Mesenchymal stem cell (in vitro differentiated cells and primary cell): ENCODE data around the gene MEI1.

Source experiments
- DNase-seq: peaks from one replicate; pipeline ENCODE4 v3.0.0-alpha.2; 2013
- H2AFZ ChIP-seq: one replicate; pipeline ENCODE4 v1.6.1; 2013; ENCODE audit warnings: low read depth, mild to moderate bottlenecking, control low read depth, inconsistent platforms, low read length, moderate library complexity
- H2AK5ac ChIP-seq: 2 replicates; pipeline ENCODE4 v1.6.1; 2013; ENCODE audit warnings: low read length, moderate library complexity, mild to moderate bottlenecking, inconsistent platforms; ENCODE audit not compliant: severe bottlenecking
- H2BK120ac ChIP-seq: one replicate; pipeline ENCODE4 v1.6.1; 2013; ENCODE audit warnings: low read depth, mild to moderate bottlenecking, inconsistent platforms, low read length, moderate library complexity
- H2BK12ac ChIP-seq, 2 experiments: one replicate each; pipeline ENCODE4 v1.6.1; 2013; ENCODE audit warnings: inconsistent platforms in 2 of 2, low read length in 2 of 2, mild to moderate bottlenecking in 2 of 2, moderate library complexity in 2 of 2, control low read depth in 1 of 2
- H2BK15ac ChIP-seq: one replicate; pipeline ENCODE4 v1.6.1; 2013; ENCODE audit warnings: mild to moderate bottlenecking, low read depth, inconsistent platforms; ENCODE audit not compliant: poor library complexity, severe bottlenecking
- H2BK5ac ChIP-seq: 2 replicates; pipeline ENCODE4 v1.6.1; 2013; ENCODE audit warnings: low read depth, mild to moderate bottlenecking, low read length, control low read depth, inconsistent platforms; ENCODE audit not compliant: poor library complexity, severe bottlenecking
- H3K14ac ChIP-seq, 2 experiments: one replicate each; pipeline ENCODE4 v1.6.1; 2013; ENCODE audit warnings: inconsistent platforms in 2 of 2, low read length in 2 of 2, control low read depth in 1 of 2, mild to moderate bottlenecking in 1 of 2, moderate library complexity in 1 of 2
- H3K18ac ChIP-seq, 2 experiments: one replicate each; pipeline ENCODE4 v1.6.1; 2013; ENCODE audit warnings: inconsistent platforms in 2 of 2, low read length in 2 of 2, control low read depth in 1 of 2, low read depth in 1 of 2, mild to moderate bottlenecking in 1 of 2
- H3K23ac ChIP-seq, 2 experiments: one replicate each; pipeline ENCODE4 v1.6.1; 2013; ENCODE audit warnings: inconsistent platforms in 2 of 2, low read length in 2 of 2, mild to moderate bottlenecking in 2 of 2, moderate library complexity in 2 of 2, control low read depth in 1 of 2
- H3K27ac ChIP-seq: 2 replicates; pipeline ENCODE4 v1.5.1; 2013; ENCODE audit warnings: mild to moderate bottlenecking, moderate library complexity, low read length, control low read depth, inconsistent platforms; ENCODE audit not compliant: poor library complexity, severe bottlenecking
- H3K27me3 ChIP-seq, 2 experiments: 2 replicates each; pipeline versions ENCODE4 v1.6.1 to v1.7.0; 2013; ENCODE audit warnings: low read length in 2 of 2, mild to moderate bottlenecking in 2 of 2, moderate library complexity in 2 of 2, control low read depth in 1 of 2, inconsistent platforms in 1 of 2; ENCODE audit not compliant: control insufficient read depth in 1 of 2, insufficient read depth in 1 of 2
- H3K36me3 ChIP-seq, 2 experiments: 2 replicates each; pipeline versions ENCODE4 v1.6.1 to v1.7.0; 2013; ENCODE audit warnings: low read length in 2 of 2, control low read depth in 1 of 2, inconsistent platforms in 1 of 2, low read depth in 1 of 2, mild to moderate bottlenecking in 1 of 2; ENCODE audit not compliant: insufficient read depth in 2 of 2, control insufficient read depth in 1 of 2
- H3K4ac ChIP-seq, 2 experiments: one replicate each; pipeline ENCODE4 v1.6.1; 2013; ENCODE audit warnings: inconsistent platforms in 2 of 2, low read length in 2 of 2, mild to moderate bottlenecking in 2 of 2, moderate library complexity in 2 of 2, control low read depth in 1 of 2, low read depth in 1 of 2
- H3K4me1 ChIP-seq: 2 replicates; pipeline ENCODE4 v1.6.1; 2013; ENCODE audit warnings: low read depth, low read length, control low read depth; ENCODE audit not compliant: control insufficient read depth, insufficient read depth
- H3K4me2 ChIP-seq: 2 replicates; pipeline ENCODE4 v1.6.1; 2013; ENCODE audit warnings: low read length, mild to moderate bottlenecking, inconsistent platforms; ENCODE audit not compliant: poor library complexity, severe bottlenecking
- H3K4me3 ChIP-seq, 2 experiments: 2 replicates each; pipeline versions ENCODE4 v1.5.1 to v1.7.0; 2013; ENCODE audit warnings: low read length in 2 of 2, mild to moderate bottlenecking in 2 of 2, control low read depth in 1 of 2, low read depth in 1 of 2; ENCODE audit not compliant: insufficient read depth in 1 of 2
- H3K79me1 ChIP-seq: replicated peaks from 2 replicates; pipeline ENCODE4 v1.6.1; 2013; ENCODE audit warnings: mild to moderate bottlenecking, control low read depth, low read length, inconsistent platforms; ENCODE audit not compliant: poor library complexity, severe bottlenecking
- H3K9ac ChIP-seq: 2 replicates; pipeline ENCODE4 v1.7.0; 2013; ENCODE audit warnings: mild to moderate bottlenecking, low read length, moderate library complexity
- H3K9me3 ChIP-seq: 2 replicates; pipeline ENCODE4 v1.7.0; 2013; ENCODE audit warnings: mild to moderate bottlenecking, low read length; ENCODE audit not compliant: control insufficient read depth
- H4K8ac ChIP-seq: one replicate; pipeline ENCODE4 v1.6.1; 2013; ENCODE audit warnings: inconsistent platforms, mild to moderate bottlenecking, low read length, moderate library complexity
- H4K91ac ChIP-seq: one replicate; pipeline ENCODE4 v1.6.1; 2013; ENCODE audit warnings: mild to moderate bottlenecking, low read length, inconsistent platforms
- WGBS: methylation state at CpG from one replicate; pipeline ENCODE4 v1.1.7; 2013; ENCODE audit warnings: mixed read lengths; 5-methylcytosine and 5-hydroxymethylcytosine counted together

Gene MEI1

DNA sequence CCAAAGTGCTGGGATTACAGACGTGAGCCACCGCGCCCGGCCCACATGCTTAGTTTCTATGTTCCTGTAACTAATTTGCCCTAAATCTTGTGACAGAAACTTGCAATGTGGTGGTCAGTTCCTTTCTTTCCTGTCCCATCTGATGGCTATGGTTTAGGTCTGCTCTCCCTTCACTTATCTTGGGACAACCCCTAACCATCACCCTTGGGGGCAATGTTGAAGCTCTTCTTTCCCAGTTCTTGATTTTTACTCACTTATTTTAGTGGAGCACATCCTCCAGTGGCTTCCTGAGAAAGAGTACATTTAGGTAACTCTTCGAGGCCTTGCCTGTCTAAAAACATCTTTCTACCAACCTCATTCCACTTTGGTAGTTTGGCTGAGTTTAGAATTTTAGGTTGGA lies 140.9 kb downstream of the MEI1 start:
- Histone ChIP-seq H4K91ac (no peak overlapping the region), H2AFZ (no peak overlapping the region), H3K27me3 (no peaks in the 10 kb centered on the region), H3K18ac (no peak overlapping the region), H3K9ac (no peak overlapping the region), H2BK120ac (no peak overlapping the region), H3K36me3 (peaks cover 14 to 49% of the 10 kb centered on the region in 2 experiments), H4K8ac (no peak overlapping the region), H3K4ac (no peak overlapping the region), H2BK15ac (no peak overlapping the region), H3K4me2 (no peak overlapping the region), H3K27ac (no peak overlapping the region), H3K23ac (no peak overlapping the region), H3K4me1 (peaks cover 6% of the 10 kb centered on the region), H2BK12ac (no peak overlapping the region), H3K9me3 (no peaks in the 10 kb centered on the region), H3K14ac (no peak overlapping the region), H2BK5ac (no peak overlapping the region), H2AK5ac (no peak overlapping the region), H3K79me1 (peaks cover 6% of the 10 kb centered on the region), H3K4me3 (no peak overlapping the region)
- 98% methylated on average over 4 of the region's 5 CpGs for WGBS
- DNase-seq, result no peak

DNA sequence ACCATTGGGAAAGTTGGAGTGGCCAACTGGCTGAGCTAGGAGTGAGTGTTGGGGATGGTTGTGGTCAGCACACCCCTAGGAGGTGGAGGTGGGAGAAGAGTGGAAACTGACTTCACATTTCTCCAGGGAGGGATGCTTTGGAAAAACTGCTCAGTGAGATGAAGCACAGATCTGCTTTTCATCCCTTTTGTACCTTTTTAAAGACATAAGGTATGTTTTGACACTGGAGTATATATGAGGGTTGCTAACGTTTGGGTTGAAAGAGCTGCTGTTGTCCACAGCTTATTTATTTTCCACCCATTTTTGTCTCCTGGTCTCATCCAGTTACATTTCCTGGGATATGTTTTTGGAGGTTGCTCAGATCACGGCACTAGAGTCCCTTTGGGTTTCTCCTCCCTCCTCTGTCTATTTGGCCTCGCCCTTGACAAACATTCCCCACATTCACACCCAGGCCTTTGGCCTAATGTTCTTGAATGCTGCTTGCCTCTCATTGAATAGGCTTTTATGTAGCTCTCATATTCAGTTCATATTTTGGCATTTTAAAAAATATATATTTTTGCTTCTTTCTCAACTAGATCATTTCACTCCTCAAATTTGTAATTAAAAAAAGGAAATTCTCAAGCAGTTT lies 141.9 kb downstream of the MEI1 start:
- no peak overlapping the region for H4K8ac ChIP-seq
- no peak overlapping the region for H3K9ac ChIP-seq
- DNase-seq, result no peak
- H2BK12ac ChIP-seq, result peak overlapping the region in 1 of 2 experiments; percentile 6
- H3K79me1 ChIP-seq, result peaks cover 6% of the 10 kb centered on the region
- H3K27ac ChIP-seq, result no peak overlapping the region
- H3K27me3 ChIP-seq, result no peaks in the 10 kb centered on the region
- no peak overlapping the region for H3K4me3 ChIP-seq
- no peak overlapping the region for H3K4ac ChIP-seq
- H3K18ac ChIP-seq, result no peak overlapping the region
- no peak overlapping the region for H3K4me2 ChIP-seq
- 100% methylated on average over 1 of the region's 3 CpGs for WGBS
- no peak overlapping the region for H2BK15ac ChIP-seq
- H3K36me3 ChIP-seq, result peaks cover 13 to 44% of the 10 kb centered on the region in 2 experiments
- no peak overlapping the region for H2AFZ ChIP-seq
- no peaks in the 10 kb centered on the region for H3K9me3 ChIP-seq
- H3K23ac ChIP-seq, result peak overlapping the region in 1 of 2 experiments; percentile 46
- H3K4me1 ChIP-seq, result peaks cover 7% of the 10 kb centered on the region
- H3K14ac ChIP-seq, result no peak overlapping the region
- no peak overlapping the region for H4K91ac ChIP-seq
- H2BK5ac ChIP-seq, result no peak overlapping the region
- no peak overlapping the region for H2AK5ac ChIP-seq
- no peak overlapping the region for H2BK120ac ChIP-seq

DNA sequence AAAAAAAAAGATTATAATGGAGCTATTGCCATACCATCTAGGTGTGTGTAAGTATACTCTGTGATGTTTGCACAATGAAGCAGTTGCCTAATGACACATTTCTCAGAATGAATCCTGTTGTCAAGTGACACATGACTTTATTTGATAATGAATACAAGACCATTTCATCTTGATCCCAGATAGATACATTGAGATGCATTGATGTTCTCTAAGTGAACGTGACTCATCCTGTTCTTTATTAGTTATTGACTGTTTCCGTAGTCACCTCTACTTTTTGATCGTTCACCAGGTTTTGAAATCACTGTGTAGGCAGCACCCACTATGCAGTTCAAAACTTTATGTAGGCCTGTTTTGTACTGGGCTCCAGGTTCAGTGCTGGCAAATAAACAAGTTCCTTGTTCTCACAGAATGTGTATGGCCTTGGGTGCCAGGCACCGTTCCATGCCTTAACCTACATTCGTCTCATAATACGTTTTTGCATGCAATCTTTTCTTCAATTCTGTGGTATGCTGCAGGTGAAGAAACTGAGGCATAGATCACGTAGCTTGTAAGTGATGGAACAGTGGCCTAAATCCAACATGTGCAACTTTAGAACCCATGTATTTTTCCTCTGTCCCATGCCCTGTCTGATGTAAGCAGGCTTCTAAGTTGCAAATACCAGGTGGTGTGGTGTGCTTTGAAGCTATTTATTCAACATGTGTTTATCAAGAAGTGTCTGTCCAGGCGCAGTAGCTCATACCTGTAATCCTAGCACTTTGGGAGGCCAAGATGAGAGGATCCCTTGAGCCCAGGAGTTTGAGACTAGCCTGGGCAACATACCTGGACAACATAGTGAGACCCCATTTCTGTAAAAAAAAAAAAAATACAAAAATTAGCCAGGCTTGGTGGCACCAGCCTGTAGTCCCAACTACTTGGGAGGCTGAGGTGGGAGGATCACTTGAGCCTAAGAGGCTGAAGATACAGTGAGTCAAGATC lies 144.0 kb downstream of the MEI1 start:
- Histone ChIP-seq H3K4ac (no peak overlapping the region), H2BK15ac (no peak overlapping the region), H4K8ac (no peak overlapping the region), H2BK12ac (no peak overlapping the region), H3K36me3 (peaks cover 7 to 30% of the 10 kb centered on the region in 2 experiments), H4K91ac (no peak overlapping the region), H3K27ac (no peak overlapping the region), H3K23ac (no peak overlapping the region), H3K18ac (no peak overlapping the region), H3K4me1 (peaks cover 9% of the 10 kb centered on the region), H2BK5ac (no peak overlapping the region), H2BK120ac (no peak overlapping the region), H3K9ac (no peak overlapping the region), H3K14ac (no peak overlapping the region), H2AFZ (no peak overlapping the region), H2AK5ac (no peak overlapping the region), H3K4me3 (no peak overlapping the region), H3K9me3 (no peaks in the 10 kb centered on the region), H3K27me3 (no peaks in the 10 kb centered on the region), H3K4me2 (no peak overlapping the region), H3K79me1 (peaks cover 1% of the 10 kb centered on the region)
- DNase-seq, result no peak
- over 99% methylated on average over 8 of the region's 8 CpGs for WGBS

DNA sequence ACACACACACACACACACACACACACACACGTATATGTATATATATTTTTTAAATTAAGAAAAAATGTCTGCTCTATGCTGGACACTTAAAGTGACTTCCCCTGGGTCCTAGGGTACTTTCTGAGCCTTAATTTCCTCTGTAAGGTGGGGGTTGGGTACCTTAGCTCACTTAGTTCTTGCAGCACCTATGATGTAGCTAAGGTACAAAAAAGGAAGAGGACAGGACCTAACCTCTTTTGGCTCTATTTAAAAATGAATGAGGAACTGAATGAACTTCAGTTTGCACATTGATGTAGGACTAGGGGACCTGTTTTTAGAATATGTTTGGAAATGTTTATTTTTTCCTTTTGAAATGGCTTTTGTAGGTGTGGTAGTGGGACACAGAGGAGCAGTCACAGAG lies 144.7 kb downstream of the MEI1 start:
- no peak overlapping the region for H2BK12ac ChIP-seq

More for the DNA sequence above, 144.7 kb downstream of the MEI1 start:
- no peak overlapping the region for H4K91ac ChIP-seq
- H3K18ac ChIP-seq, result no peak overlapping the region
- H3K23ac ChIP-seq, result no peak overlapping the region
- no peak overlapping the region for H4K8ac ChIP-seq
- no CpG with 5 or more reads among the region's 1 CpG for WGBS
- no peak overlapping the region for H3K27ac ChIP-seq
- no peak overlapping the region for H2AK5ac ChIP-seq
- H3K9me3 ChIP-seq, result no peaks in the 10 kb centered on the region
- no peak overlapping the region for H3K4me2 ChIP-seq
- H3K27me3 ChIP-seq, result no peaks in the 10 kb centered on the region
- H2BK120ac ChIP-seq, result no peak overlapping the region
- no peak overlapping the region for H3K4ac ChIP-seq
- H3K14ac ChIP-seq, result no peak overlapping the region
- DNase-seq, result no peak
- no peak overlapping the region for H2BK15ac ChIP-seq
- H2BK5ac ChIP-seq, result no peak overlapping the region
- H3K4me1 ChIP-seq, result peaks cover 10% of the 10 kb centered on the region
- peaks cover 4% of the 10 kb centered on the region for H3K79me1 ChIP-seq
- H3K9ac ChIP-seq, result no peak overlapping the region
- H2AFZ ChIP-seq, result no peak overlapping the region
- no peak overlapping the region for H3K4me3 ChIP-seq
- H3K36me3 ChIP-seq, result peaks cover 5 to 26% of the 10 kb centered on the region in 2 experiments
